Vagina (tissue), 2 donors: ENCODE data around the gene BORA.

Experiments used
- POLR2A ChIP-seq, 2 donors: fragments of 450-650 bp; IDR thresholded peaks; one replicate each; pipeline ENCODE4 v1.6.1; 2017; ENCODE audit warnings: antibody characterized with exemption in 2 of 2, mild to moderate bottlenecking in 2 of 2, moderate library complexity in 2 of 2
- TF ChIP-seq, protein P1 (sequence below), 3 experiments: fragments of 450-650 bp in 2 of 3; fragments of 200-600 bp in 1 of 3; sonication (generic) in 1 of 3; IDR thresholded peaks; one replicate each; pipeline ENCODE4 v1.5.1; 2017 to 2019; ENCODE audit warnings: antibody characterized with exemption in 3 of 3, mild to moderate bottlenecking in 2 of 3, moderate library complexity in 2 of 3

DNA sequence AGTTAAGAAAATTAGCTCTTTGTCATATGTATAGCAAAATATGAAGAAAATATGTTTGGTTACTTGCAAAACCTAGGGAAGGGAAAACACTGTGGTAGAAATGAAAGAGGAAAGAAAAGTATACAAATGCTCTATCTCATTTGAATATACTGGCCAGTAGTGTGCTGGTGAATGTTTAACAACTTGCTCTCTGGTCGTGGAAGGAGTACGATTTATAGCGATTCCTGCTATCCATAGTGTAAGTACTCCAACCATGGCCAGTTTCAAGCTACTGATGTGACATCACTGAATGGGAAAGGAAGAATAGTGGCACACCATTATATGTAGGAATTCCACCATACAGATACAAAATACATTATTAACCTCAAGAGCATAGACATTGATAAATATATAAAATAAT, 9.3 kb downstream of the BORA start:
- TF ChIP-seq, protein P1, sequence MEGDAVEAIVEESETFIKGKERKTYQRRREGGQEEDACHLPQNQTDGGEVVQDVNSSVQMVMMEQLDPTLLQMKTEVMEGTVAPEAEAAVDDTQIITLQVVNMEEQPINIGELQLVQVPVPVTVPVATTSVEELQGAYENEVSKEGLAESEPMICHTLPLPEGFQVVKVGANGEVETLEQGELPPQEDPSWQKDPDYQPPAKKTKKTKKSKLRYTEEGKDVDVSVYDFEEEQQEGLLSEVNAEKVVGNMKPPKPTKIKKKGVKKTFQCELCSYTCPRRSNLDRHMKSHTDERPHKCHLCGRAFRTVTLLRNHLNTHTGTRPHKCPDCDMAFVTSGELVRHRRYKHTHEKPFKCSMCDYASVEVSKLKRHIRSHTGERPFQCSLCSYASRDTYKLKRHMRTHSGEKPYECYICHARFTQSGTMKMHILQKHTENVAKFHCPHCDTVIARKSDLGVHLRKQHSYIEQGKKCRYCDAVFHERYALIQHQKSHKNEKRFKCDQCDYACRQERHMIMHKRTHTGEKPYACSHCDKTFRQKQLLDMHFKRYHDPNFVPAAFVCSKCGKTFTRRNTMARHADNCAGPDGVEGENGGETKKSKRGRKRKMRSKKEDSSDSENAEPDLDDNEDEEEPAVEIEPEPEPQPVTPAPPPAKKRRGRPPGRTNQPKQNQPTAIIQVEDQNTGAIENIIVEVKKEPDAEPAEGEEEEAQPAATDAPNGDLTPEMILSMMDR (IDR thresholded peaks at IDR 0.05): no peak
- no peak for TF ChIP-seq POLR2A (IDR thresholded peaks at IDR 0.05)
